Muscle of arm (tissue), 14 donors: ENCODE measurements around the gene ELK4. TPM values are rescaled to one million over a fixed set of nuclear protein-coding genes. Genes with fewer than 3 reads are reported as not detected.

Experiments
- DNase-seq: peaks from one replicate; pipeline ENCODE4 v3.0.0-alpha.2; 2013
- long read RNA-seq, 11 donors: transcript quantifications; one replicate each; lab custom pipeline, GENCODE V29; 2026
- polyA plus RNA-seq, 12 donors: library from polyadenylated mRNA; unstranded; fragments of 120-200 nt; gene quantifications; one replicate each; pipeline ENCODE4 v1.2.1, GENCODE V29; 2013; ENCODE audit not compliant: insufficient read length in 12 of 12

ELK4 gene
- 10 to 100 TPM in 11 of 12 donors, not detected in 1; 13.3 to 25.8 (median 19.9) TPM for polyA plus RNA-seq
- long read RNA-seq, donor 1, full-length matches to known transcripts, result 5 of 5 reads
- long read RNA-seq, donor 1, partial matches to known transcripts, result 0 of 5 reads
- long read RNA-seq, donor 1, other reads (novel, unspliced or antisense), result 0 of 5 reads
- long read RNA-seq, donor 2, full-length matches to known transcripts, result 8 of 8 reads
- long read RNA-seq, donor 2, partial matches to known transcripts, result 0 of 8 reads
- long read RNA-seq, donor 2, other reads (novel, unspliced or antisense), result 0 of 8 reads
- long read RNA-seq, donor 3, partial matches to known transcripts, result 0 of 2 reads
- long read RNA-seq, donor 3, other reads (novel, unspliced or antisense), result 0 of 2 reads
- long read RNA-seq, donor 4, partial matches to known transcripts, result 0 of 3 reads
- long read RNA-seq, donor 4, other reads (novel, unspliced or antisense), result 0 of 3 reads
- long read RNA-seq, donor 5, full-length matches to known transcripts, result 7 of 56 reads
- long read RNA-seq, donor 5, partial matches to known transcripts, result 49 of 56 reads
- long read RNA-seq, donor 5, other reads (novel, unspliced or antisense), result 0 of 56 reads
- long read RNA-seq, donor 6, full-length matches to known transcripts, result 2 of 2 reads
- long read RNA-seq, donor 6, partial matches to known transcripts, result 0 of 2 reads
- long read RNA-seq, donor 6, other reads (novel, unspliced or antisense), result 0 of 2 reads
- long read RNA-seq, donor 7, full-length matches to known transcripts, result 4 of 4 reads
- long read RNA-seq, donor 7, partial matches to known transcripts, result 0 of 4 reads
- long read RNA-seq, donor 7, other reads (novel, unspliced or antisense), result 0 of 4 reads
- long read RNA-seq, donor 8, full-length matches to known transcripts, result 6 of 16 reads
- long read RNA-seq, donor 8, partial matches to known transcripts, result 10 of 16 reads
- long read RNA-seq, donor 8, other reads (novel, unspliced or antisense), result 0 of 16 reads
- long read RNA-seq, donor 9, partial matches to known transcripts, result 0 of 1 reads
- long read RNA-seq, donor 9, other reads (novel, unspliced or antisense), result 0 of 1 reads
- long read RNA-seq, donor 10, full-length matches to known transcripts, result 4 of 17 reads
- long read RNA-seq, donor 10, partial matches to known transcripts, result 13 of 17 reads
- long read RNA-seq, donor 10, other reads (novel, unspliced or antisense), result 0 of 17 reads
- long read RNA-seq, donor 11, transcript ELK4-201 (3 exons, 2,118 nt), result major isoform, 6 of 6 reads
- long read RNA-seq, donor 11, partial matches to known transcripts, result 0 of 6 reads
- long read RNA-seq, donor 11, other reads (novel, unspliced or antisense), result 0 of 6 reads

- DNase-seq, result peak; percentile 99
These were observed at the start of gene ELK4 for GRCh38 chr1:205631768-205632668. Gene ELK4, minus strand, starts transcription at chr1:205632011. Its CDS starts 8,129 bp downstream, at chr1:205623882.

DNA sequence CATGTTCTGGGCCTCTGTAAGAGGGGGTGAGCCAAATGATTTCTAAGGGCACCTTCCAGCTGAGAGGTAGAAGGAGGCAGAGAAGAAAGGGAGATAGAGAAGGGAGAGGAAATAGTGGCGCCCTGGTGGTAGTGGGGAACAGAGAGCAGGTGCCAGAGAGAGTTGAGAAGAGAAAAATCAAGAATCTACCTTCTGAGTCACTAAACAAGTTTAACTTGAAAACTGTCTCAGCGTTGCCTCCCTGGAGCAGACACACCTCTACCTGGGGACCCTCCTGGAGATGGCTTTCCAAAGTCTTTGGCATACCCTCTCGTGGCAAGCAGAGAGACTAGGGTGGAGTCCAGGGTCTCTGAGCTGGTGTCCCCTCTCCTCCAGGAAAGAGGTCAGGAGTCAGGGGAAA is 49.6 kb upstream of the ELK4 start:
- no peak for DNase-seq

DNA sequence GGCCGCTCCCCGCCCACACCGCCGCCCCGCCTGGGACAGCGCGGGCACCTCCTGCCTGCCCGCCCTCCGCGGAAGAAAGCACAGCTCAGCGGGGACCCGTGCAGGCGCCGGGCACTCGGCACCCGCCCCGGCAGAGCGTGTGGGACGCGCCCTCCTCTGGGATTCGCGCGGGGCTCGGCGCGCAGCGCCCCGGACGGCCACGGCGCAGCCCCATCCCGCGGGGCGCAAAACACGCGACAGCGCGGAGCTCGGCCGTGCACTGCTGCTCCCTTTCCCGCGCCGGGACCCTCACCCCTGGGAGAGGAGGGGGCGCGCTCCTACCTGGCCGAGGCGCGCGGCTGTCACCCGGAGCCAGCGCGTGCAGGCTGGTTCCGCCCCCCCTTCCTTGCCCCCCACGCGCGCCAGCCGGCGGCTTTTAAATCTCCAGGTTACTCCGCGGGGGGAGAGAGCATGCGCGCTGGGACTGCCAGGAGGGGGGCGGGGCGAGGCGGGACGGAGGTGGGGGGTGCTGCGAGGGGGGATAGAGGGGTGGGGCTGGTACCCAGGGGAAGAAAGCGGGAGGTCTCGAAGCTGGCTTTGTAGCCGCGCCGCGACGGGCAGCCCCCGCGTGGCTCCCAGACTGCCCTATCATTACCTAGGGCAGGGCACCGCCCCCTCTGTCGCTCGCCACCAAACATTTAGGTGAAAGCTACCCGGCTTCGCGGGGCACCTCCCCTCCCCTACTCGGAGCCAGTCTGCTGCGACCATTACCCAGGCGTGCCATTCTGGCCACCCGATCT is 48.5 kb upstream of the ELK4 start, which contains the start of gene SLC45A3:
Gene SLC45A3, minus strand, starts transcription at position 437 of the 779 bp plus-strand sequence. CDS start 15,853 bp downstream, outside the sequence.
- DNase-seq, result no peak

DNA sequence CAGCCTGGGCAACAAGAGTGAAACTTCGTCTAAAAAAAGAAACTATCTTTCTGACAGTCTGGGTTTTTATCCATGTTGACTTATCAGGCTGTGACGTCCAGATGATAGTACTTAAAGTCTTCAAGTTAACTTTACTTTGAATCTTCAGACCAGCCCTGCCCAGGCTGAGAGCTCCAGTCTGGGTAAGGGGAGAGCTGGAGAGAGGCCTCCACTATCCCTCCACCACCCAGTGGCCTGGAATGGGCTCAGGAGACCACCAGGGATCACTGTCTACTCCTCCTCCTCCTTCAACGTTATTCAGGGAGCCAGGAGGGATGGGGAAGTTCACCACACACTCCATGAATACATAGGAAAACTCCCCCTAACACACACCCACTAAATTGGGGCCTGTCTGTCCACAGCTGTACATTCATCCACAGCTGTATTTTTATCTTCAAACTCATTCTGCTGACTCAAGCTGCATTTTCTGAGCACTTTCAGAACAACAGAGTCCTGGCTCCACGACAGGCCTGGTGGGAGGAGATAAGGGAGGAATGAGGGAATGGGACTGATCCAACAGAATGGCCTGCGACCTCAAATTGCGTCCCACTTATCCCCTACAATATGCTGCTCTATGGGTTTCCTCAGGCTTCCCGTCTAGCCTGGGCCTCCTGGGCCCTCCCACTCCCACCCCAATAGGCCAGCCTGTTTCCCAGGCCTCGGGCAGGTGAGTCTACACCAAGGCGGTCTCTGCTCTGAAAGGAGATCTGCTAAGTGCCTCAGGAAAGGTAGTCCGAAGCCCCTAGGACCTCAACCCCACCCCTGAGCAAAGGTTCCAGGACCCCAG is 46.7 kb upstream of the ELK4 start:
- DNase-seq, result no peak

GRCh38 chr1:205677167-205677566 is 45.4 kb upstream of the ELK4 start:
- no peak for DNase-seq

GRCh38 chr1:205676597-205676996 is 44.8 kb upstream of the ELK4 start:
- DNase-seq, result no peak

GRCh38 chr1:205676002-205676401 is 44.2 kb upstream of the ELK4 start:
- no peak for DNase-seq

- DNase-seq, result no peak
These were observed 43.4 kb upstream of the ELK4 start for GRCh38 chr1:205675247-205675646.

GRCh38 chr1:205672970-205673369 is 41.2 kb upstream of the ELK4 start:
- no peak for DNase-seq

DNA sequence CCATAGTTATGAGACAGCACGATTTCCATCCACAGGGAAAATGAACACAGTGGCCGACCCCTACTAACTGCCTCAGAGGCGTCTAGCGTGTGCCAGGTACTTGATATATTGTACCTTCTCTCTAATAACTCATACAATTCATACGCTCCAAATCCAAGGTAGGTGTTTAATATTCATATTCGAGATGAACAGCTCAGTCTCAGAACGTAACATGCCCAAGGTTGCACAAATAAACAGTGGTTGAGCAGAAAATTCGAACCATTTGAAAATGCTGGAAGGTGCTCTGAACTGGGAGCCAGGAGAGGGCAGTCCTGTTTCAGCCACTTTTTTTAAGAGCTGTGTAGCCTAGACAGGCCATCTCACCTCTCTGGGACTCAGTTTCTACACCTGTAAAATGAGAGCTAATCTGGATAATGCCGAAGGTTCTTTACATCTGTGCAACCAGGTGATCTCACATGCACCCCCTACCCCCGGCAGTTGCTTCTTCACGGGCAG is 40.6 kb upstream of the ELK4 start:
- DNase-seq, result no peak

- DNase-seq, result no peak
These were observed 39.0 kb upstream of the ELK4 start for GRCh38 chr1:205670611-205671430.

DNA sequence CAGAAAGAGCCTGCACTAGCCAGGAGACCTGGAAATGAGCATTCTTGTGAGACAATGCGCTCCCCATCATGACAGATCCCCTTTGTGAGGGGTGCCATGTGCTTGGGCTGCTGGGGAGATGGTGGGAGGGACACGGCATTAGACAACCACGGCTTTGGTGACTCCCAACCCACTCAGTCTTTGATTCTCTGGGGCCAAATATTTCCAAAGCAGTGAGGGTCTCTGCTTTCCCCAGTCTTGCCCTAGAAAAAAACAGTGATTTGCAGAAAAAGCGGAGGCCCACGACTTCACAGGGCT is 38.3 kb upstream of the ELK4 start:
- no peak for DNase-seq

- no peak for DNase-seq
These were observed 37.7 kb upstream of the ELK4 start for GRCh38 chr1:205669341-205670149.

- no peak for DNase-seq
These were observed 37.1 kb upstream of the ELK4 start for GRCh38 chr1:205668951-205669340.

GRCh38 chr1:205667909-205668643 is 36.3 kb upstream of the ELK4 start:
- DNase-seq, result no peak
